NCI-H748 (cell line): ENCODE results near the gene L1CAM.

Experiments used
- DNase-seq: peaks from one replicate; lab custom pipeline; 2025; ENCODE audit not compliant: unreplicated experiment; lab: John Stamatoyannopoulos, UW

The L1CAM gene

GRCh38 chrX:153812220-153812619 lies 73.8 kb downstream of the L1CAM start:
- peak; percentile 63 for DNase-seq
